Measurements from ENCODE around the gene RASA2.

The RASA2 gene

GRCh38 chr3:141459008-141459407 is 27.8 kb upstream of the RASA2 start:
- TF ChIP-seq CTCF (IDR thresholded peaks at IDR 0.05) = no peak

- TF ChIP-seq CTCF (IDR thresholded peaks at IDR 0.05) = peak; percentile 88
These were observed 26.6 kb upstream of the RASA2 start for GRCh38 chr3:141460097-141460704.

GRCh38 chr3:141462176-141462859 is 24.5 kb upstream of the RASA2 start:
- TF ChIP-seq CTCF (IDR thresholded peaks at IDR 0.05) = no peak

DNA sequence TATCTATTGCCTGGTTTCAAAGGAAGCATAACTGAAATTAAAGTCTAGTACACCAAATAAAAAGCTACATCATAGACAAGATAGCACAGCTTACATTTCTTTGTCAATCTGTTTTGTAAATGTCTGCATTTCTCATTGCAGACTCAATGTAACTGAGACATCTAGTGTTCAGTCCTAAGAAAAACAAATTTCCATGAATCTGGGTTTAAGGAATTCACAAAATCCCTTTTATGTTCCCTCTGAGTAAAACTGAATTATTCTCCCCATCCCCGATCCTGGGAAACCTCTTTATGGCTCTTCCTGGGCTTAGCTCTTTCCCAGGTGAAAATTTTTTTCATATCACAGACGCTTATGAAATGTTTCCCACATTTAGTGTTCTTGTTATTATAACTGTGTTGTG is 21.6 kb upstream of the RASA2 start:
- peak; percentile 39 for TF ChIP-seq CTCF (IDR thresholded peaks at IDR 0.05)

DNA sequence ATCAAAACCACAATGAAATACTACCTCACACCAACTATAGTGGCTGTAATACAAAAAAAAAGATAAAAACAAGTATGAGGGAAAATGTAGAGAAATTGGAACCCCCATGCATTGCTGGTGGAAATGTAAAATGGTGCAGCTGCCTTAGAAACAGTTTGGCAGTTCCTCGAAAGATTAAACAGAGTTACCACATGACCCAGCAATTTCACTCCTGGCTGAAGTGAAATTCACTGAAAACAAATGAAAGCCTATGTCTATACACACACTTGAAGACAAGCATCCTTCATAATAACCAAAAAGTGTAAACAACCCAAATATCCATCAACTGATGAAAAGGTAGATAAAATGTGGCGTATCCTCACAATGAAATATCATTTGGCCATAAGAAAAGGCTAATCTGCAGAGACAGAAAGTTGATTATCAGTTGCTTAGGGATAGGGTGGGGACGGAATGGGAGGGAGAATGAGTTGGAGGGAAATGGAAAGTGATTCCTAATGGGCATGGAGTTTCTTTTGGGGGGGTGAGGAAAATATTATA is 20.1 kb upstream of the RASA2 start:
- no peak for TF ChIP-seq CTCF (IDR thresholded peaks at IDR 0.05)

DNA sequence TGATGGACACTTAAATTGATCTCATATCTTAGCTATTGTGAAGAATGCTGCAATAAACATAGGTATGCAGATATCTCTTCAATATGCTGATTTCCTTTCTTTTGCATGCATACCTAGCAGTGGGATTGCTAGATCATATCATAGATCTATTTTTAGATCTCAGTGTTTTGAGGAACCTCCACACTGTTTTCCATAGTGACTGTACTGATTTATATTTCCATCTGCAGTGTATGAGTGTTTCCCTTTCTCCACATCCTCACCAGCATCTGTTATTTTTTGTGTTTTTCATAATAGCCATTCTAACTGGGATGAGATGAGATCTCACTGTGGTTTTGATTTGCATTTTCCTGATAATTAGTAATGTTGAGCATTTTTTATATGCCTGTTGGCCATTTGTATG is 17.1 kb upstream of the RASA2 start:
- no peak for TF ChIP-seq CTCF (IDR thresholded peaks at IDR 0.05)

- TF ChIP-seq CTCF (IDR thresholded peaks at IDR 0.05) = no peak
These were observed 15.7 kb upstream of the RASA2 start for GRCh38 chr3:141471160-141471559.
